Mucosa of gallbladder (tissue), 1 donor: ENCODE measurements around the gene PRDM9. TPM values are rescaled to one million over a fixed set of nuclear protein-coding genes. Genes with fewer than 3 reads are reported as not detected.
"Not testable (repeated sequence)": the region's sequence is repeated elsewhere in the genome, so short reads cannot be mapped to it uniquely, and the experiment has no call there.

Source experiments
- DNase-seq: peaks from one replicate; pipeline ENCODE4 v3.0.0-alpha.2; 2020; ENCODE audit warnings: low spot score
- total RNA-seq: library from RNA; stranded (reverse); gene quantifications from one replicate; pipeline ENCODE4 v1.2.1, GENCODE V29; 2021
- donor health status: DM: no; HTN: no; CAD: no.

The PRDM9 gene
- total RNA-seq = not detected

DNA sequence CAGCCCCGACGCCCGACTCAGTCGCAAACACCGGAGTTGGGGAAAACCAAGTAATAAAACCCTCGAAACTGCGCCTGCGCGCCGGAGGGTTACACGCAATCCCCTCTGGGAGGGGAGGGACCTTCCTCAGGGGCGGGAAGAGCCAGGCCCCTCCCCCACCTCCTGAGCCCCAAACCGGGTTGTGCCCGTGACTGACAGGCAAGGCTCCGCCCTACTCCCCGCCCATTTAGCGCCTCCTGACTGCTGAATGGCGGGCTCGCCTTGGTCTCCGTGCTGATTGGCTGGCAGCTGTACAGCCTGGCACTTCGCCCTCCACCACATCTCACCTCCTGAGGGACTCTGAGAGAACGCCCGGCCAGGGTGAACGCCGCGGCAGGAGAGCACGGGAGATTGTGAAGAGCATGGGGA is at the start of gene PRDM9:
Gene PRDM9 (plus strand): TSS at position 332 of the 408 bp plus-strand sequence. CDS start 1,425 bp downstream, outside the sequence.
- peak; percentile 56 for DNase-seq

GRCh38 chr5:23457780-23458179 is 49.6 kb upstream of the PRDM9 start:
- DNase-seq = no peak

DNA sequence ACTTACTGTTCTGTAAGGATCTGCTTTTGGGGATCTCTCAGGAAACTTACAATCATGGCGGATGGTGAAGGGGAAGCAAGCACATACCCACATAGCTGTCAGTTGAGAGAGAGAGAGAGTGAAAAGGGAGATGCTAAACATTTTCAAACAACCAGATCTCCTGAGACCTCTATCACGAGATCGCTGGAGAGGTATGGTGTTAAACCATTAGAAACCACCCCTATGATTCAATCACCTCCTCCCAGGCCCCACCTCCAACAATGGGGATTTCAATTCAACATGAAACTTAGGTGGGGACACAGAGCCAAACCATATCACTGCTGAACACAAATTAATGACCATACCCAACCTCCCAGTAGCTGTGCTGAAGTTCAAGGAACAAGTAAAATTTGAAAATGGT is 48.2 kb upstream of the PRDM9 start:
- DNase-seq = no peak

- no peak for DNase-seq
Observed at GRCh38 chr5:23461576-23461975, 45.8 kb upstream of the PRDM9 start.

DNA sequence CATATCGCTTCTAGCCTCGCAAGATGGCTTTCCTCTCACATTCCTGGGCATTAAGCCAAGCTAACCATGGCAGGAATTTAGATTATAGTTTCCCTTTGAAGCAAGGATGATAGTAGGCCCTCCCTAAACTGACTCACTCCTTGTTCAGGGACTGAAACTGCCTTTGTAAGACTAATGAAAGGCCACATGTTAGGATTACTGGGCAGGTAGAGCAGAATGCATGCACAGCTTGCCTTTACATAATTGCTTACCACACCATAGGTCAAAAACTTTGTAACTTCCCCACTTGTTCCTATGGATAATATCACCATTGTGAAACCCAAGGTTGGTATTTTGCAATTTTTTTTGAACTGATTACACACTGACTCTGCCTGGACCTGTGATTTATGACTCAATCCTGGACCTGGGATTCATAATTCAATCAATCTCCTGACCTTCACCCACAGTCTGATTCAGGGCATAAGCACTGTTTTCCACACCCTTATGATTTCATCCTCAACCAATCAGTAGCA is 41.0 kb upstream of the PRDM9 start:
- DNase-seq = peak; percentile 24

- DNase-seq = no peak
Observed at GRCh38 chr5:23468658-23469057, 38.8 kb upstream of the PRDM9 start.

DNA sequence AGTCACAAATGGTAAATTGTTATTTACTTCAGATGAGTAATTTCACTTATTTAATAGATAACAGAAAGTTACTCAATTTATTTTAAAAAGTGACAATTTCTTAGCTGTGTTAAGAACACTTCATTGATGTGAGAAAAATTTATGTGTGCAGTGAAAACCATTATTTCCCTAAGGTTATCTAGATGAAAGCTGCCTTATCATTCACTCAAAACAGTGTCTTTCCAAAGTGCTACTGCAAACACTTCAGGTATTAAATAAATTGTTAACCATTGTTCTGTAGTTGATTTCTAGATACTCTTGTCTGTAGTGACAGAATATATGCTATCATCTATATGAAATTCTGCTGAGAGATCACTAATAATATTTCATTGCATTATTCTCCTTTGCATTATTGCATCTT is 33.5 kb upstream of the PRDM9 start:
- no peak for DNase-seq

- DNase-seq = no peak
Observed at GRCh38 chr5:23474315-23474714, 33.1 kb upstream of the PRDM9 start.

- no peak for DNase-seq
Observed at GRCh38 chr5:23476580-23476979, 30.8 kb upstream of the PRDM9 start.

DNA sequence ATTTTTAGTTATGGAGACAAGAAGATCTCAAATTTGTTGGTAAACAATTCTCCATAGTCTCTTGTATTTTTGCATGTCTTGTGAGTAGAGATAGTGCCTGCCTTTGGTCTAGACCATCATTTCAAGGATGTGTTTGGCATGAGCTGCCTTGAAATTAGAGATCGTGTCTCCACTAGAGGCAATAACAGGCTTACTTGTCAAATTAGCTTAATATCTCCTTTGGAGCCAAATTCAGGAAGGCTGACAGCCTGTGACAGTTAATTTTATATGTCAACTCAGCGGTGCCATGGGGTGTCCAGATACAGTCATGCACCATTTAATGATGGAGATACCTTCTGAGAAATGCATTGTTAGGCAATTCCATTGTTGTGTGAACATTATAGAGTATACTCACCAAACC is 24.8 kb upstream of the PRDM9 start:
- DNase-seq = no peak

- no peak for DNase-seq
Observed at GRCh38 chr5:23483090-23483489, 24.3 kb upstream of the PRDM9 start.

GRCh38 chr5:23484096-23484495 is 23.3 kb upstream of the PRDM9 start:
- DNase-seq = no peak

GRCh38 chr5:23486227-23486626 is 21.2 kb upstream of the PRDM9 start:
- not testable (repeated sequence) for DNase-seq

DNA sequence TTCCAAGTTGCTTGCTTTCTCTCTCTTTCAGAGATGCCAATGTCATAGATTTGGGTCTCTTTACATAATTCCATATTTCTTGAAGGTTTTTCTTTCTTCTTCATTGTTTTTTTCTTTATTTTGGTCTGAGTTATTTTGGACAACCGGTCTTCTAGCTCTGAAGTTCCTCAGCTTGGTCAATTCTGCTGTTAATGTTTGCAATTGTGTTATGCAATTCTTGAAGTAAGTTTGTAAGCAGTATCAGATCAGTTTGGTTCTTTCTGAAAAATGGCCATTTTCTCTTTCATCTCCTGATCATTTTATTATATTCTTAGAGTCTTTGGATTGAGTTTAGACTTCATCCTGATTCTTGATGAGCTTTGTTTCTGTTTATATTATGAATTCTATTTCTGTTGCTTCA is 16.4 kb upstream of the PRDM9 start:
- no peak for DNase-seq

- no peak for DNase-seq
Observed at GRCh38 chr5:23494558-23494957, 12.9 kb upstream of the PRDM9 start.

DNA sequence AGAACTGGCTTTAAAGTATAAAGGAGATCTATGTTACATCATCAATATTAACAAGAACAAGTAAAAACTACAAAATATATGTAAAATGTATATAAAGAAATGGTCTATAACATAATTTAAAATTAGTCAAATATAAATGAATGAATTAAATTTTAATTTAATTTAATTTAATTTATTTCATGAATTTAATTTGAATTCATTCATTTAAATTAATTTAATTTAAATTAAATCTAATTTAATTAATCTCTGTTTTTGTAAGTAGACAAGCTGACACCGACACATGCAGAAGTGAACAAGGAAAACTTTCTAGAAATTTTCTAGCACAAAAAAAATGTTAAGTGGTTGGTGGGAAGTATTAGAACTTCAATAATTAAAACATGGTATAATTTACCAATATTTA is 10.8 kb upstream of the PRDM9 start:
- no peak for DNase-seq

- DNase-seq = peak; percentile 13
Observed at GRCh38 chr5:23506329-23507236, 826 bp upstream of the PRDM9 start.

DNA sequence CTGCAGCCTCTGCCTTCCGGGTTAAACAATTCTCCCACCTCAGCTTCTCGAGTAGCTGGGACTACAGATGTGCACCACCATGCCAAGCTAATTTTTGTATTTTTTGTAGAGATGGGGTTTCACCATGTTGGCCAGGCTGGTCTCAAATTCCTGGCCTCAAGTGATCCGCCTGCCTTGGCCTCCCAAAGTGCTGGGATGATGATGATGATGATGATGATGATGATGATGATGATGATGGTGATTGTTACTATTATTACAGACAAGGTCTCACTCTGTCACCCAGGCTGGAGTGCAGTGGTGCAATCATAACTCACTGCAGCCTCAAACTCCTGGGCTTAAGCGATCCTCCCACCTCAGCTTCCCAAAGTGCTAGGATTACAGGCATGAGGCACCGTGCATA is 3.0 kb downstream of the PRDM9 start:
- not testable (repeated sequence) for DNase-seq

DNA sequence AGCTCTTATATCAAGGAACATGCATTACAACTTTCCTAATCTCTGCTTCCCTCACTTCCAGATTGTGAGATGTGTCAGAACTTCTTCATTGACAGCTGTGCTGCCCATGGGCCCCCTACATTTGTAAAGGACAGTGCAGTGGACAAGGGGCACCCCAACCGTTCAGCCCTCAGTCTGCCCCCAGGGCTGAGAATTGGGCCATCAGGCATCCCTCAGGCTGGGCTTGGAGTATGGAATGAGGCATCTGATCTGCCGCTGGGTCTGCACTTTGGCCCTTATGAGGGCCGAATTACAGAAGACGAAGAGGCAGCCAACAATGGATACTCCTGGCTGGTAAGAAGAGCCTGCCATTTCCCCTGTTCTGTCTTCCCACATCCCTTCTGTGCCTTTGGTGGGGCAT is 15.1 kb downstream of the PRDM9 start:
- DNase-seq = no peak

GRCh38 chr5:23523031-23523430 is 15.6 kb downstream of the PRDM9 start:
- no peak for DNase-seq

- DNase-seq = no peak
Observed at GRCh38 chr5:23523998-23524397, 16.6 kb downstream of the PRDM9 start.

DNA sequence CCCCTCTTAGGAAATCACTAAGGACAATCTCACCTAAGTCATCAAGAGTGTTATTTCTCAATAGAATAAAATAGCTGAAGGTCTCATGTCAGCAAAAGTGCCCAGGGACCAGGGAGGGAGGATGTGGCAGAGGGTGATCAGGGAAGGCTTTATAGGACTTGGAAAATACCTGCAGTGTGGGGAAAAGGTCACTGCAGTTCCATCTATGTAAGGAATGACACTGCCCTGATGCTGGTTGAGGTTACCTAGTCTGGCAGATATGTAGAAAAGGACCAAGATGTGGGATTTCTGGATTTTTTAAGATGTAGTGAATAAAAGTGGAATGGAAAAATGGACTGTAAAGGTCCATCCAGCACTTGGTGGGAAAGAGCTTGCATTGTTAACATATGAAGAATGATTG is 18.3 kb downstream of the PRDM9 start:
- no peak for DNase-seq

GRCh38 chr5:23526616-23527015 is 19.2 kb downstream of the PRDM9 start:
- not testable (repeated sequence) for DNase-seq
